ENCODE results near the gene ILF2. TPM values are rescaled to one million over a fixed set of nuclear protein-coding genes. Genes with fewer than 3 reads are reported as not detected.

ILF2 gene
- total and polyA plus RNA-seq, 2 donors (not counting 1 experiment from before 2014, with no cell fraction given), result 89.8 to 94.0 TPM

GRCh38 chr1:153683854-153684253 lies 13.1 kb upstream of the ILF2 start:
- Histone ChIP-seq H3K9me3 (ENCODE audit: control extremely low read depth in 1 of 3, control insufficient read depth in 2 of 3, insufficient read depth in 1 of 3, low read length in 2 of 3) (no peaks in the 10 kb centered on the region), H2AFZ (ENCODE audit: insufficient read depth, low read depth, low read length, poor library complexity, severe bottlenecking) (no peak overlapping the region), H3K36me3 (replicated peaks in 1 of 2; ENCODE audit: control extremely low read depth in 1 of 2, control insufficient read depth in 1 of 2, extremely low read depth in 1 of 2, insufficient read depth in 2 of 2, low read length in 1 of 2) (no peaks in the 10 kb centered on the region), H3K27ac (ENCODE audit: low read length in 2 of 2) (no peak overlapping the region), H4K20me1 (ENCODE audit: control insufficient read depth, insufficient read depth, low read length, poor library complexity, severe bottlenecking) (no peaks in the 10 kb centered on the region), H3K79me2 (ENCODE audit: control insufficient read depth, insufficient read depth, low read length) (no peaks in the 10 kb centered on the region), H3K4me1 (ENCODE audit: control insufficient read depth in 2 of 2, insufficient read depth in 2 of 2, low read length in 2 of 2) (peaks cover 11 to 14% of the 10 kb centered on the region in 2 donors), H3K27me3 (replicated peaks in 1 of 4; ENCODE audit: control extremely low read depth in 1 of 4, control insufficient read depth in 3 of 4, insufficient read depth in 4 of 4, low read length in 3 of 4) (peaks cover 0 to 23% (median 10%) of the 10 kb centered on the region in 4 experiments), H3K4me2 (replicated peaks; ENCODE audit: low read depth, low read length, poor library complexity, severe bottlenecking) (no peak overlapping the region), H3K9ac (ENCODE audit: low read length) (no peak overlapping the region), H3K4me3 (ENCODE audit: control extremely low read depth in 1 of 5, extremely low read depth in 1 of 5, insufficient read depth in 1 of 5, low read depth in 2 of 5, low read length in 4 of 5) (no peak overlapping the region)
- CTCF ChIA-PET, result interaction anchor here (0.9 kb wide), 1 partner anchor 20 kb away, joined by 3 read pairs; no protein-coding TSS in a partner anchor
- H3K9me3 Mint-ChIP-seq (ENCODE audit: insufficient read depth), result no peaks in the 10 kb centered on the region
- no peak overlapping the region for H3K4me3 Mint-ChIP-seq
- H3K27me3 Mint-ChIP-seq, result peaks cover 51% of the 10 kb centered on the region
- H3K27ac Mint-ChIP-seq, result no peak overlapping the region
- intact Hi-C loops (cut with micrococcal nuclease), result no loop called here
- peaks cover 15% of the 10 kb centered on the region for H3K4me1 Mint-ChIP-seq
- ATAC-seq (ENCODE audit: low read depth) (no peak), DNase-seq (no peak)
- TF ChIP-seq CTCF (IDR thresholded peaks at IDR 0.05), result no peak
- no peak for TF ChIP-seq EZH2 (IDR thresholded peaks at IDR 0.05; ENCODE audit: borderline replicate concordance, insufficient read depth, low read depth, low read length, poor library complexity, severe bottlenecking)
- 89% methylated on average over 4 of the region's 5 CpGs for whole genome bisulfite sequencing (ENCODE audit: insufficient coverage)
- POLR2A ChIA-PET, result no interaction called here

GRCh38 chr1:153682730-153683129 lies 11.9 kb upstream of the ILF2 start:
- no peak for ATAC-seq (ENCODE audit: low read depth)
- intact Hi-C loops (cut with micrococcal nuclease), result no loop called here
- H4K20me1 ChIP-seq (ENCODE audit: control insufficient read depth, insufficient read depth, low read length, poor library complexity, severe bottlenecking), result no peaks in the 10 kb centered on the region
- no peak overlapping the region for H2AFZ ChIP-seq (ENCODE audit: insufficient read depth, low read depth, low read length, poor library complexity, severe bottlenecking)
- WGBS (ENCODE audit: insufficient coverage), result 98% methylated on average over 6 of the region's 7 CpGs
- Mint-ChIP-seq H3K4me1 (peaks cover 22% of the 10 kb centered on the region), H3K4me3 (no peak overlapping the region), H3K27me3 (peaks cover 54% of the 10 kb centered on the region), H3K9me3 (ENCODE audit: insufficient read depth) (no peaks in the 10 kb centered on the region), H3K27ac (no peak overlapping the region)
- peaks cover 23 to 25% of the 10 kb centered on the region in 2 donors for H3K4me1 ChIP-seq (ENCODE audit: control insufficient read depth in 2 of 2, insufficient read depth in 2 of 2, low read length in 2 of 2)
- H3K27ac ChIP-seq (ENCODE audit: low read length in 2 of 2), result no peak overlapping the region
- ChIA-PET POLR2A (no interaction called here), CTCF (no interaction called here)
- H3K9me3 ChIP-seq (ENCODE audit: control extremely low read depth in 1 of 3, control insufficient read depth in 2 of 3, insufficient read depth in 1 of 3, low read length in 2 of 3), result peaks cover 0 to 8% (median 0%) of the 10 kb centered on the region in 3 donors
- DNase-seq, result no peak
- no peaks in the 10 kb centered on the region for H3K79me2 ChIP-seq (ENCODE audit: control insufficient read depth, insufficient read depth, low read length)
- TF ChIP-seq CTCF (IDR thresholded peaks at IDR 0.05), result no peak
- TF ChIP-seq EZH2 (IDR thresholded peaks at IDR 0.05; ENCODE audit: borderline replicate concordance, insufficient read depth, low read depth, low read length, poor library complexity, severe bottlenecking), result no peak
- no peak overlapping the region for H3K9ac ChIP-seq (ENCODE audit: low read length)
- no peaks in the 10 kb centered on the region for H3K36me3 ChIP-seq (replicated peaks in 1 of 2; ENCODE audit: control extremely low read depth in 1 of 2, control insufficient read depth in 1 of 2, extremely low read depth in 1 of 2, insufficient read depth in 2 of 2, low read length in 1 of 2)
- no peak overlapping the region for H3K4me3 ChIP-seq (ENCODE audit: control extremely low read depth in 1 of 5, extremely low read depth in 1 of 5, insufficient read depth in 1 of 5, low read depth in 2 of 5, low read length in 4 of 5)
- H3K27me3 ChIP-seq (replicated peaks in 1 of 4; ENCODE audit: control extremely low read depth in 1 of 4, control insufficient read depth in 3 of 4, insufficient read depth in 4 of 4, low read length in 3 of 4), result peaks cover 0 to 30% (median 18%) of the 10 kb centered on the region in 4 experiments
- H3K4me2 ChIP-seq (replicated peaks; ENCODE audit: low read depth, low read length, poor library complexity, severe bottlenecking), result no peak overlapping the region

Data from B cell (primary cell).